ENCODE measurements around the gene TSPAN17. TPM values are rescaled to one million over a fixed set of nuclear protein-coding genes. Genes with fewer than 3 reads are reported as not detected.

Gene TSPAN17
- total RNA-seq, 1 experiment from 2014 or later, result 50.1 TPM

GRCh38 chr5:176610435-176610773, 36.9 kb upstream of the TSPAN17 start:
- intact Hi-C loops (cut with micrococcal nuclease), result no loop called here
- peaks cover 22 to 40% of the 10 kb centered on the region in 2 experiments for H3K4me1 ChIP-seq (ENCODE audit: control insufficient read depth in 1 of 2, insufficient read depth in 2 of 2, low read length in 2 of 2)
- H3K27me3 ChIP-seq (ENCODE audit: insufficient read depth, low read length), result no peaks in the 10 kb centered on the region
- H3K36me3 ChIP-seq (ENCODE audit: control insufficient read depth in 1 of 2, insufficient read depth in 2 of 2, low read length in 2 of 2), result no peaks in the 10 kb centered on the region
- CTCF ChIA-PET, result no interaction called here
- peaks cover 19% of the 10 kb centered on the region for H3K79me2 ChIP-seq (ENCODE audit: insufficient read depth, low read length)
- peak overlapping the region; percentile 68; the same call in 1 of the 2 replicates for H3K9ac ChIP-seq (ENCODE audit: low read length)
- peak overlapping the region; percentile 75 for H3K27ac ChIP-seq (ENCODE audit: low read depth, low read length)
- peak; percentile 39 for ATAC-seq
- H3K4me2 ChIP-seq (ENCODE audit: low read length), result peak overlapping the region; percentile 96
- H3K9me3 ChIP-seq (ENCODE audit: control insufficient read depth in 1 of 2, insufficient read depth in 1 of 2, low read depth in 1 of 2, low read length in 2 of 2), result no peaks in the 10 kb centered on the region
- no TSS peak for BruUV-seq (replicated peaks)
- no peak overlapping the region for H2AFZ ChIP-seq (ENCODE audit: low read depth, low read length, poor library complexity, severe bottlenecking)
- no peaks in the 10 kb centered on the region for H3K9me2 ChIP-seq (ENCODE audit: insufficient read depth)
- RAD21 ChIA-PET (ENCODE audit: low non-redundant PET in 1 of 2, low total read pairs in 2 of 2, uncharacterized antibody in 2 of 2, unreplicated experiment in 2 of 2), result no interaction called here
- TF ChIP-seq TCF7L2 (IDR thresholded peaks at IDR 0.05; ENCODE audit: borderline replicate concordance, extremely low read depth, insufficient read depth, insufficient read length), result peak; percentile 8
- TF ChIP-seq EGR1 (IDR thresholded peaks at IDR 0.05; ENCODE audit: low read depth), result 0 out of 2 replicates have a peak, but pooled peaks have one; percentile 42
- no peak for TF ChIP-seq MAX (IDR thresholded peaks at IDR 0.05)
- POLR2A ChIA-PET, result no interaction called here
- peak overlapping the region; percentile 50 to 74 for H3K4me3 ChIP-seq (replicated peaks in 1 of 2; ENCODE audit: low read depth in 1 of 2, low read length in 2 of 2)
- H4K20me1 ChIP-seq (ENCODE audit: insufficient read depth), result no peaks in the 10 kb centered on the region
- DNase-seq (ENCODE audit: low read depth, low spot score), result no peak

- H3K9ac ChIP-seq (ENCODE audit: low read length), result no peak overlapping the region
- POLR2A ChIA-PET, result no interaction called here
- ATAC-seq (no peak), DNase-seq (ENCODE audit: low read depth, low spot score) (peak; percentile 21)
- H3K79me2 ChIP-seq (ENCODE audit: insufficient read depth, low read length), result peaks cover 19% of the 10 kb centered on the region; the same call in 1 of the 2 replicates
- no peaks in the 10 kb centered on the region for H3K27me3 ChIP-seq (ENCODE audit: insufficient read depth, low read length)
- no peak overlapping the region for H2AFZ ChIP-seq (ENCODE audit: low read depth, low read length, poor library complexity, severe bottlenecking)
- no peak overlapping the region for H3K4me3 ChIP-seq (replicated peaks in 1 of 2; ENCODE audit: low read depth in 1 of 2, low read length in 2 of 2)
- intact Hi-C loops (cut with micrococcal nuclease), result no loop called here
- H3K4me2 ChIP-seq (ENCODE audit: low read length), result no peak overlapping the region
- H3K4me1 ChIP-seq (ENCODE audit: control insufficient read depth in 1 of 2, insufficient read depth in 2 of 2, low read length in 2 of 2), result peaks cover 25 to 46% of the 10 kb centered on the region in 2 experiments
- no TSS peak for BruUV-seq (replicated peaks)
- H3K9me2 ChIP-seq (ENCODE audit: insufficient read depth), result no peaks in the 10 kb centered on the region
- TF ChIP-seq SRF (IDR thresholded peaks at IDR 0.05; ENCODE audit: low read depth), result no peak
- TF ChIP-seq SIN3A (IDR thresholded peaks at IDR 0.05; ENCODE audit: low read depth), result 0 out of 2 replicates have a peak, but pooled peaks have one; percentile 36
- peak; percentile 90 for TF ChIP-seq REST (IDR thresholded peaks at IDR 0.05; ENCODE audit: low read depth)
- no peaks in the 10 kb centered on the region for H3K9me3 ChIP-seq (ENCODE audit: control insufficient read depth in 1 of 2, insufficient read depth in 1 of 2, low read depth in 1 of 2, low read length in 2 of 2)
- H4K20me1 ChIP-seq (ENCODE audit: insufficient read depth), result no peaks in the 10 kb centered on the region
- H3K36me3 ChIP-seq (ENCODE audit: control insufficient read depth in 1 of 2, insufficient read depth in 2 of 2, low read length in 2 of 2), result no peaks in the 10 kb centered on the region
- CTCF ChIA-PET, result no interaction called here
- RAD21 ChIA-PET (ENCODE audit: low non-redundant PET in 1 of 2, low total read pairs in 2 of 2, uncharacterized antibody in 2 of 2, unreplicated experiment in 2 of 2), result no interaction called here
- H3K27ac ChIP-seq (ENCODE audit: low read depth, low read length), result no peak overlapping the region
These were observed 35.8 kb upstream of the TSPAN17 start for GRCh38 chr5:176611435-176611834.

All from HCT116 (cell line).